A549 (cell line): ENCODE measurements around the gene FREY1. TPM values are rescaled to one million over a fixed set of nuclear protein-coding genes. Genes with fewer than 3 reads are reported as not detected.
A peak's percentile ranks its signal among the peaks of the same experiment; 100 is the strongest.

Experiments used
- ATAC-seq, 2 experiments: fragments of 200-7000 bp in 1 of 2; fragments of >200 bp in 1 of 2; cut with Nextera tagmentation in 1 of 2; cut with Tn5 transposase in 1 of 2; 3 replicates each; pipeline versions ENCODE4 v1.8.0 to v1.9.1; 2018 to 2020; ENCODE audit warnings: mild to moderate bottlenecking in 1 of 2, moderate library complexity in 1 of 2
- CTCF ChIA-PET: fragments of 300-600 bp; sonication (Branson Sonifier 250); formaldehyde crosslinking; extraction: SDS; loops from one replicate; lab custom pipeline; 2021; ENCODE audit warnings: antibody characterized with exemption, inconsistent platforms; lab: Yijun Ruan, JAX
- POLR2A ChIA-PET: fragments of 350-600 bp; formaldehyde crosslinking; extraction: SDS; loops from one replicate; lab custom pipeline; 2021; ENCODE audit warnings: antibody characterized with exemption, inconsistent platforms; lab: Yijun Ruan, JAX
- DNase-seq, 2 experiments: peaks; one replicate each; pipeline versions ENCODE4 v3.0.0 to v3.0.0-alpha.2; 2011 to 2016; ENCODE audit warnings: low read depth in 1 of 2, low spot score in 1 of 2
- FAIRE-seq: peaks from 2 replicates; lab custom pipeline; 2011; peaks lifted over from hg19 to GRCh38; lab: Jason Lieb, UNC
- H3K27ac ChIP-seq, 2 experiments: fragments of >200 bp; sonication (Bioruptor Twin); formaldehyde crosslinking; 3 replicates each; pipeline ENCODE4 v1.5.1; 2016 to 2017
- H3K4me1 ChIP-seq: fragments of >200 bp; sonication (Bioruptor Twin); formaldehyde crosslinking; 3 replicates; pipeline ENCODE4 v1.6.1; 2016
- H3K4me2 ChIP-seq: fragments of >200 bp; sonication (Bioruptor Twin); formaldehyde crosslinking; 3 replicates; pipeline ENCODE4 v1.6.1; 2016
- H3K4me3 ChIP-seq: fragments of >200 bp; sonication (Bioruptor Twin); formaldehyde crosslinking; 3 replicates; pipeline ENCODE4 v1.5.1; 2016
- H3K9me3 ChIP-seq: fragments of >200 bp; sonication (Bioruptor Twin); formaldehyde crosslinking; 3 replicates; pipeline ENCODE4 v1.6.1; 2016
- BHLHE40 ChIP-seq: IDR thresholded peaks from 2 replicates; pipeline ENCODE4 v1.6.1; 2012; ENCODE audit warnings: low read depth, low read length, inconsistent platforms
- CBX2 ChIP-seq: fragments of 200-600 bp; sonication (generic); IDR thresholded peaks from 2 replicates; pipeline ENCODE4 v1.6.1; 2016; ENCODE audit warnings: low read depth, mild to moderate bottlenecking, borderline replicate concordance
- CTCF ChIP-seq: fragments of >200 bp; sonication (Bioruptor Twin); formaldehyde crosslinking; IDR thresholded peaks from 3 replicates; pipeline ENCODE4 v1.5.1; 2016
- E2F6 ChIP-seq: IDR thresholded peaks from 2 replicates; pipeline ENCODE4 v1.6.1; 2012; ENCODE audit warnings: low read depth, borderline replicate concordance
- ELK1 ChIP-seq: fragments of 150-350 bp; IDR thresholded peaks from 2 replicates; pipeline ENCODE4 v1.6.1; 2014; ENCODE audit warnings: low read depth, mild to moderate bottlenecking, low read length
- FOSB ChIP-seq: fragments of 250-450 bp; sonication (Bioruptor Pico); IDR thresholded peaks from 2 replicates; pipeline ENCODE4 v1.5.0; 2020; ENCODE audit warnings: mild to moderate bottlenecking, moderate library complexity
- FOSL2 ChIP-seq, 2 experiments: fragments of 450-650 bp in 1 of 2; fragments of >200 bp in 1 of 2; sonication (Bioruptor Twin) in 1 of 2; formaldehyde crosslinking; IDR thresholded peaks; 2 replicates each; pipeline versions ENCODE4 v1.5.0 to v1.6.1; 2016 to 2020; ENCODE audit warnings: mild to moderate bottlenecking in 1 of 2, moderate library complexity in 1 of 2
- FOXS1 ChIP-seq: fragments of 250-450 bp; sonication (Bioruptor Pico); IDR thresholded peaks from 2 replicates; pipeline ENCODE4 v1.5.0; 2020; ENCODE audit warnings: mild to moderate bottlenecking, moderate library complexity
- GATA3 ChIP-seq: IDR thresholded peaks from 2 replicates; pipeline ENCODE4 v1.6.1; 2012; ENCODE audit warnings: borderline replicate concordance
- HDAC2 ChIP-seq: fragments of 200-600 bp; sonication (generic); IDR thresholded peaks from 2 replicates; pipeline ENCODE4 v1.6.1; 2016
- HMGXB4 ChIP-seq: fragments of 250-450 bp; sonication (Bioruptor Pico); IDR thresholded peaks from 2 replicates; pipeline ENCODE4 v1.5.0; 2021; ENCODE audit warnings: mild to moderate bottlenecking, moderate library complexity, borderline replicate concordance
- HOXA7 ChIP-seq: fragments of 250-450 bp; sonication (Bioruptor Pico); IDR thresholded peaks from 2 replicates; pipeline ENCODE4 v1.5.0; 2020; ENCODE audit warnings: mild to moderate bottlenecking, moderate library complexity
- HOXB5 ChIP-seq: fragments of 250-450 bp; sonication (Bioruptor Pico); IDR thresholded peaks from 2 replicates; pipeline ENCODE4 v1.5.0; 2020; ENCODE audit warnings: mild to moderate bottlenecking, moderate library complexity
- MAFK ChIP-seq: fragments of 450-650 bp; IDR thresholded peaks from 2 replicates; pipeline ENCODE4 v1.6.1; 2014; ENCODE audit not compliant: partially characterized antibody
- MAZ ChIP-seq: fragments of 150-350 bp; IDR thresholded peaks from 2 replicates; pipeline ENCODE4 v1.6.1; 2014; ENCODE audit warnings: antibody characterized with exemption, low read depth, low read length, borderline replicate concordance
- PHF8 ChIP-seq: fragments of 200-600 bp; sonication (generic); IDR thresholded peaks from 2 replicates; pipeline ENCODE4 v1.6.1; 2016; ENCODE audit warnings: low read depth, mild to moderate bottlenecking, antibody characterized with exemption, moderate library complexity, borderline replicate concordance
- RARB ChIP-seq: fragments of 250-450 bp; sonication (Bioruptor Pico); IDR thresholded peaks from 2 replicates; pipeline ENCODE4 v1.8.0; 2021; ENCODE audit warnings: mild to moderate bottlenecking, moderate library complexity
- RCOR1 ChIP-seq: fragments of 150-350 bp; IDR thresholded peaks from 2 replicates; pipeline ENCODE4 v1.6.1; 2014; ENCODE audit warnings: antibody characterized with exemption, low read length, low read depth
- RNF2 ChIP-seq: fragments of 200-600 bp; sonication (generic); IDR thresholded peaks from 2 replicates; pipeline ENCODE4 v1.6.1; 2016; ENCODE audit warnings: low read depth, mild to moderate bottlenecking, antibody characterized with exemption, moderate library complexity, borderline replicate concordance
- ZSCAN20 ChIP-seq: fragments of 250-450 bp; sonication (Bioruptor Pico); IDR thresholded peaks from 2 replicates; pipeline ENCODE4 v1.8.0; 2022; ENCODE audit warnings: mild to moderate bottlenecking, moderate library complexity
- WGBS: methylation state at CpG from one replicate; pipeline ENCODE4 v1.1.6; 2017; ENCODE audit errors: missing lambda C conversion rate; 5-methylcytosine and 5-hydroxymethylcytosine counted together
- polyA plus RNA-seq, 4 experiments: library from polyadenylated mRNA; depleted of rRNA in 3 of 4; stranded (reverse); fragments of >200 nt; fragmentation: RNase III in 1 of 4; extraction: RNeasy Plus Mini Kit Qiagen cat#74134 plus additional on column Dnase treatment in 1 of 4; gene quantifications; 2 replicates in 3 of 4; 3 replicates in 1 of 4; pipeline ENCODE4 v1.2.3, GENCODE V29; 2011 to 2017

The FREY1 gene
- polyA plus RNA-seq, 2 of the 4 experiments (the other 2 are of a cell fraction): 0.17 to 0.21 TPM

- no peaks in the 10 kb centered on the region for H3K9me3 ChIP-seq
- peak overlapping the region; percentile 81 for H3K4me3 ChIP-seq
- peak overlapping the region; percentile 86 for H3K4me2 ChIP-seq
- CTCF ChIA-PET: interaction anchor here (0.7 to 3.6 kb wide), 6 partner anchors 10 to 51 kb away, joined by 3 to 12 read pairs (median 3); no protein-coding TSS in a partner anchor
- FAIRE-seq (no peak), ATAC-seq (no peak), DNase-seq (no peak)
- peaks cover 13% of the 10 kb centered on the region; the same call in 2 of the 3 replicates for H3K4me1 ChIP-seq
- 3% methylated on average over 10 of the region's 16 CpGs for WGBS
- POLR2A ChIA-PET: interaction anchor here (1.0 to 1.4 kb wide), 5 partner anchors 9 to 204 kb away, joined by 3 to 9 read pairs (median 6); partner anchors contain the start of gene PHF21A
- H3K27ac ChIP-seq: peak overlapping the region; percentile 88 to 96
- TF ChIP-seq MAZ (no peak), HMGXB4 (no peak), FOXS1 (CRISPR knock-in tag) (no peak), FOSL2 (IDR thresholded peaks at IDR 0.05) (no peak), FOSL2 (CRISPR knock-in tag; IDR thresholded peaks at IDR 0.05) (no peak), HDAC2 (no peak), BHLHE40 (no peak), HOXA7 (no peak), CBX2 (no peak), CTCF (no peak), RNF2 (no peak)
Observed at GRCh38 chr11:45917286-45917622, 10.2 kb upstream of the FREY1 start.

- no peak for DNase-seq
Observed at GRCh38 chr11:45915446-45915845, 8.4 kb upstream of the FREY1 start.

More at GRCh38 chr11:45915446-45915845, 8.4 kb upstream of the FREY1 start:
- Histone ChIP-seq H3K9me3 (no peaks in the 10 kb centered on the region), H3K4me1 (peaks cover 13% of the 10 kb centered on the region; the same call in 2 of the 3 replicates), H3K4me2 (no peak overlapping the region), H3K4me3 (no peak overlapping the region), H3K27ac (no peak overlapping the region)
- no peak for TF ChIP-seq HMGXB4
- TF ChIP-seq FOSL2 (IDR thresholded peaks at IDR 0.05): no peak
- TF ChIP-seq FOSL2 (CRISPR knock-in tag; IDR thresholded peaks at IDR 0.05): no peak
- no peak for TF ChIP-seq PHF8
- no peak for TF ChIP-seq ZSCAN20 (CRISPR knock-in tag)
- no peak for TF ChIP-seq HDAC2
- no peak for TF ChIP-seq ELK1
- TF ChIP-seq RARB: no peak
- no peak for TF ChIP-seq E2F6
- no peak for TF ChIP-seq FOXS1 (CRISPR knock-in tag)
- no peak for TF ChIP-seq MAFK
- no peak for TF ChIP-seq CTCF
- no peak for TF ChIP-seq RNF2
- no peak for TF ChIP-seq RCOR1
- no peak for TF ChIP-seq HOXB5 (CRISPR knock-in tag)
- TF ChIP-seq FOSB (CRISPR knock-in tag): no peak
- no peak for TF ChIP-seq GATA3
- ChIA-PET CTCF (interaction anchor here (0.9 to 2.3 kb wide), 2 partner anchors 17 to 73 kb away, joined by 4 to 5 read pairs; no protein-coding TSS in a partner anchor), POLR2A (no interaction called here)
- FAIRE-seq (no peak), ATAC-seq (no peak)
- 84% methylated on average over 10 of the region's 13 CpGs for WGBS
